Stimulated activated CD8-positive, alpha-beta memory T cell treated with anti-CD3 and anti-CD28 coated beads, Interleukin-4, amount 100 ng/mL, for 48 hours (primary cell): ENCODE results near the gene STKLD1.
"Not testable (repeated sequence)": the region's sequence is repeated elsewhere in the genome, so short reads cannot be mapped to it uniquely, and the experiment has no call there.

Experiments
- DNase-seq: peaks from one replicate; pipeline ENCODE4 v3.0.0-alpha.2; 2020

Gene STKLD1

DNA sequence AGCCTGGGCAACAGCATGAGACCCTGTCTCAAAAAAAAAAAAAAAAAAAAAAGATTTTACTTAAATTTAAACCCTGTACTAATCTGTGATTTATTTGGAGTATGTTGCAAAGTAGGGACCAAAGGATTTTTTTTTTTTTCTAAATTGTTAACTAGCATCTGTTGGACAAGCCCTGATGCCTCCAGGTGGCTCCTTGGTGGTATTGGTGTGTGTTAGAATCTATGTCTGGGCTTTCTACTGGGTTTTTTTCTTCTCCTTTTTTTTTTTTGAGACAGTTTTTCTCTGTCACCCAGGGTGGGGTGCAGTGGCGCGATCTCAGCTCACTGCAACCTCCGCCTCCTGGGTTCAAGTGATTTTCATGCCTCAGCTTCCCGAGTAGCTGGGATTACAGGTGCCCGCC, 75.7 kb downstream of the STKLD1 start:
- DNase-seq: not testable (repeated sequence)

DNA sequence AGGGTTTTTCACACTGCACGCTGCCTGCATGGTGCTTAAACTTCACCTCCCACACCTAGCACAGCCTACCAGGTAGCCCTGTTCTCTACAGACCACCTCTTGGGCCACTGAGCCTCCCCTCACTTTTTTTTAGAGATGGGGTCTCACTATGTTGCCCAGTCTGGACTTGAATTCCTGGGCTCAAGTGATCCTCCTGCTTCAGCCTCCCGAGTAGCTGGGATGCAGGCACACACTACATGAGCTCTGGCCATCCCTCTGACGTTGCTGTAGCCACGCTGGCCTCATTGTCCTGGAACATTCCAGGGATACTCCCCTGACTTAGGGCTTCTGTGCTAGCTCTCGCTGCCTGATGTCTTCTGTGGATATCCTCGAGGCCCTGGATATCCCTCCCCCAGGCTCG, 76.4 kb downstream of the STKLD1 start:
- DNase-seq: no peak

DNA sequence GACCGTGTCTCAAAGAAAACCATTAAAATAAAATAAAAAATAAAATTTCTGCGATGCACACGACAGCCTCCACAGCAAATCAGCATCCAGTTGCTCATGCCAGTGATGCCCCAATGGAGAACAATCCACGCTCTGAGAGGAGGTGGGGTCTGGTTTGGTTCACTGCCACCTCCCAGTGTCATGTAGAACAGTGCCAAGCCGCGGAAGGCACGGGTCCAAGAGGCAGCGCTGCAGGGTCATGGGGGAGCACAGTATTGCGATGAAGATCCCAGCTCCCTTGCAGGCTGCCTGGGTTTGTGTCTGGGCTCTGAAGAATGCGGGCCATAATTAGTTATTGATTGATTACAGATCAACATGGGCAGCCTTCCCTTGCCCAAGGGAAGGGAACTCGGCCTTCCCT, 77.5 kb downstream of the STKLD1 start:
- no peak for DNase-seq

DNA sequence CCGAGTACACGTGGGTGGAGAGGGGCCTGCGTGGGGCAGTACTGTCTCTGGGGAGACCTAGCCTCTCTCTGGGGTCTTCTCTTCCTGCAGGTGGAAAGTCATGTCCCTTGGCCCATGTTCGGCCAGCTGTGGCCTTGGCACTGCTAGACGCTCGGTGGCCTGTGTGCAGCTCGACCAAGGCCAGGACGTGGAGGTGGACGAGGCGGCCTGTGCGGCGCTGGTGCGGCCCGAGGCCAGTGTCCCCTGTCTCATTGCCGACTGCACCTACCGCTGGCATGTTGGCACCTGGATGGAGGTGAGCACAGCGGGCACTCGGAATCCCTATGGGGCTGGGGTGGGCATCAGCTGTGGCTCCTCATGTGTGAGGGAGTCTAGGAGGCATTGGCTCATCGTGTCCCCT, 78.2 kb downstream of the STKLD1 start:
- DNase-seq: no peak

DNA sequence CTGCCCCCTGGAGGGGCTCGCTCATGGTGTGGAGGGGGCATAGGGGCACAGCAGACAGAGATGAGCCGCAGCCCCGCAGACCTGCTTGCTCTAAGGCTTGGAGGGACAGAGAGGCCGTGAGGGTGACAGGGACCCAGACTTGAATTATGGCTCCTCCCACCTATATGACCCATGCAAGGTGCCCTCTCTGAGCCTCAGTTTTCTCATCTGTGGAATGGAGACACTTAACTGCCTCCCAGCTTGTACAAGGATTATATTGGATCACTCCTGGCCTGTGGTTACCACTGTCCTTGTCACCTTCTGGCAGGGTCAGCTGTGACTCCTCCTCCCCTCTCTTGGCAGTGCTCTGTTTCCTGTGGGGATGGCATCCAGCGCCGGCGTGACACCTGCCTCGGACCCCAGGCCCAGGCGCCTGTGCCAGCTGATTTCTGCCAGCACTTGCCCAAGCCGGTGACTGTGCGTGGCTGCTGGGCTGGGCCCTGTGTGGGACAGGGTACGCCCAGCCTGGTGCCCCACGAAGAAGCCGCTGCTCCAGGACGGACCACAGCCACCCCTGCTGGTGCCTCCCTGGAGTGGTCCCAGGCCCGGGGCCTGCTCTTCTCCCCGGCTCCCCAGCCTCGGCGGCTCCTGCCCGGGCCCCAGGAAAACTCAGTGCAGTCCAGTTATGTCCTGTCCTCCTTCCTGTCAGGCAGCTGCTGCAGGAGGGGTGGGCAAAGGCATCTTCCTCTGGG, 78.9 kb downstream of the STKLD1 start:
- DNase-seq: no peak
